Kidney (tissue), 14 donors: Measurements from ENCODE around the gene CD55. TPM values are rescaled to one million over a fixed set of nuclear protein-coding genes. Genes with fewer than 3 reads are reported as not detected.

Experiments
- DNase-seq, 5 donors: peaks; one replicate each; pipeline ENCODE4 v3.0.0-alpha.2; 2013 to 2020
- FAIRE-seq: peaks from 2 replicates; lab custom pipeline; 2012; peaks lifted over from hg19 to GRCh38; lab: Jason Lieb, UNC
- H3K27ac ChIP-seq, 2 donors: one replicate each; pipeline ENCODE4 v1.7.0; 2013; ENCODE audit warnings: low read depth in 2 of 2, low read length in 2 of 2, inconsistent platforms in 1 of 2
- H3K27me3 ChIP-seq: one replicate; pipeline ENCODE4 v1.7.1; 2013; ENCODE audit warnings: low read length, inconsistent platforms; ENCODE audit not compliant: control insufficient read depth, insufficient read depth
- H3K36me3 ChIP-seq, 3 donors: one replicate each; pipeline versions ENCODE4 v1.7.0 to v1.7.1; 2013; ENCODE audit warnings: low read length in 3 of 3, control low read depth in 1 of 3, inconsistent platforms in 1 of 3; ENCODE audit not compliant: insufficient read depth in 3 of 3, control insufficient read depth in 2 of 3
- H3K4me1 ChIP-seq, 3 donors: one replicate each; pipeline versions ENCODE4 v1.7.0 to v1.7.1; 2013; ENCODE audit warnings: low read length in 3 of 3, inconsistent platforms in 1 of 3, low read depth in 1 of 3; ENCODE audit not compliant: control insufficient read depth in 2 of 3, insufficient read depth in 2 of 3
- H3K4me3 ChIP-seq, 3 donors: one replicate each; pipeline versions ENCODE4 v1.7.0 to v1.8.1; 2013; ENCODE audit warnings: low read length in 3 of 3, control low read depth in 1 of 3, inconsistent platforms in 1 of 3
- H3K9ac ChIP-seq, 3 donors: one replicate each; pipeline versions ENCODE4 v1.7.0 to v1.7.1; 2013; ENCODE audit warnings: low read length in 3 of 3, control low read depth in 1 of 3, inconsistent platforms in 1 of 3
- H3K9me3 ChIP-seq, 3 donors: one replicate each; pipeline versions ENCODE4 v1.7.0 to v1.7.1; 2013; ENCODE audit warnings: low read length in 3 of 3, control low read depth in 1 of 3, inconsistent platforms in 1 of 3; ENCODE audit not compliant: control insufficient read depth in 2 of 3, insufficient read depth in 1 of 3
- CTCF ChIP-seq: IDR thresholded peaks from 3 replicates; pipeline ENCODE4 v1.5.1; 2012; ENCODE audit warnings: mild to moderate bottlenecking, moderate library complexity, borderline replicate concordance; ENCODE audit not compliant: insufficient read depth; ENCODE audit errors: extremely low read depth
- intact Hi-C: fragments of 100-400 bp; cut with DNase I; formaldehyde crosslinking; loops from one replicate; pipeline ENCODE4 v1.11.1; 2022
- polyA plus RNA-seq: library from polyadenylated mRNA; stranded (reverse); fragments of 350-450 nt; fragmentation: Illumina TruSeq; extraction: RNeasy Lipid Tissue Mini Kit (QIAGEN cat#74804); gene quantifications from one replicate; pipeline ENCODE4 v1.2.3, GENCODE V29; 2014; ENCODE audit warnings: low read depth, low replicate concordance; ENCODE audit not compliant: insufficient read depth
- total RNA-seq: library from RNA; stranded (reverse); fragmentation: NEBNext Ultra II Directional; extraction: Animal tissue kit (Norgen Biotek cat#: 25700); gene quantifications from one replicate; pipeline ENCODE4 v1.2.1, GENCODE V29; 2021
- donor health status: control.
- donor health status: control.
- donor health status: control.
- donor health status: control.
- donor health status: control.
- donor health status: DM: yes; HTN: yes; CAD: no.
- donor health status: Normal renal cell carcinoma (clear cell type).

The CD55 gene
- total and polyA plus RNA-seq, 2 donors from 2014 or later: 28.8 to 69.5 TPM

GRCh38 chr1:207389728-207390464 lies 68.4 kb downstream of the CD55 start:
- intact Hi-C loops: no loop called here
- H3K9ac ChIP-seq: no peak overlapping the region
- no peaks in the 10 kb centered on the region for H3K36me3 ChIP-seq
- H3K4me1 ChIP-seq: no peaks in the 10 kb centered on the region
- TF ChIP-seq CTCF: no peak
- H3K27ac ChIP-seq: no peak overlapping the region
- H3K4me3 ChIP-seq: no peak overlapping the region
- H3K27me3 ChIP-seq: no peaks in the 10 kb centered on the region
- H3K9me3 ChIP-seq: no peaks in the 10 kb centered on the region
- FAIRE-seq (no peak), DNase-seq (no peak)

- DNase-seq (peak in 2 of 5 donors; percentile 20 to 26), FAIRE-seq (no peak)
- Histone ChIP-seq H3K9me3 (no peaks in the 10 kb centered on the region), H3K9ac (no peak overlapping the region), H3K4me1 (no peaks in the 10 kb centered on the region), H3K36me3 (no peaks in the 10 kb centered on the region), H3K4me3 (no peak overlapping the region), H3K27ac (no peak overlapping the region), H3K27me3 (no peaks in the 10 kb centered on the region)
- intact Hi-C loops: no loop called here
- TF ChIP-seq CTCF: no peak
These were observed 72.1 kb downstream of the CD55 start for GRCh38 chr1:207393610-207394009.

GRCh38 chr1:207396168-207396746 lies 74.8 kb downstream of the CD55 start:
- no peak for FAIRE-seq
- H3K9me3 ChIP-seq: no peaks in the 10 kb centered on the region
- no peak overlapping the region for H3K9ac ChIP-seq
- peak in 3 of 5 donors; percentile 12 to 25 (median 17) for DNase-seq
- no peak overlapping the region for H3K4me3 ChIP-seq
- no peaks in the 10 kb centered on the region for H3K36me3 ChIP-seq
- no peak overlapping the region for H3K27ac ChIP-seq
- intact Hi-C loops: no loop called here
- TF ChIP-seq CTCF: no peak
- no peaks in the 10 kb centered on the region for H3K27me3 ChIP-seq
- no peaks in the 10 kb centered on the region for H3K4me1 ChIP-seq
